ENCODE data around the gene PGAP6.
"Not testable (repeated sequence)": the region's sequence is repeated elsewhere in the genome, so short reads cannot be mapped to it uniquely, and the experiment has no call there.

Gene PGAP6

GRCh38 chr16:378821-379182 is 3.0 kb downstream of the PGAP6 start:
- H3K9me3 ChIP-seq: no peaks in the 10 kb centered on the region
- no peak overlapping the region for H3K4me3 ChIP-seq (ENCODE audit: low read depth in 1 of 2, low read length in 1 of 2)
- H3K4me1 ChIP-seq (ENCODE audit: control insufficient read depth in 1 of 2, insufficient read depth in 1 of 2, low read depth in 1 of 2, low read length in 1 of 2): peaks cover 38% of the 10 kb centered on the region in 2 experiments
- TF ChIP-seq, protein P1, sequence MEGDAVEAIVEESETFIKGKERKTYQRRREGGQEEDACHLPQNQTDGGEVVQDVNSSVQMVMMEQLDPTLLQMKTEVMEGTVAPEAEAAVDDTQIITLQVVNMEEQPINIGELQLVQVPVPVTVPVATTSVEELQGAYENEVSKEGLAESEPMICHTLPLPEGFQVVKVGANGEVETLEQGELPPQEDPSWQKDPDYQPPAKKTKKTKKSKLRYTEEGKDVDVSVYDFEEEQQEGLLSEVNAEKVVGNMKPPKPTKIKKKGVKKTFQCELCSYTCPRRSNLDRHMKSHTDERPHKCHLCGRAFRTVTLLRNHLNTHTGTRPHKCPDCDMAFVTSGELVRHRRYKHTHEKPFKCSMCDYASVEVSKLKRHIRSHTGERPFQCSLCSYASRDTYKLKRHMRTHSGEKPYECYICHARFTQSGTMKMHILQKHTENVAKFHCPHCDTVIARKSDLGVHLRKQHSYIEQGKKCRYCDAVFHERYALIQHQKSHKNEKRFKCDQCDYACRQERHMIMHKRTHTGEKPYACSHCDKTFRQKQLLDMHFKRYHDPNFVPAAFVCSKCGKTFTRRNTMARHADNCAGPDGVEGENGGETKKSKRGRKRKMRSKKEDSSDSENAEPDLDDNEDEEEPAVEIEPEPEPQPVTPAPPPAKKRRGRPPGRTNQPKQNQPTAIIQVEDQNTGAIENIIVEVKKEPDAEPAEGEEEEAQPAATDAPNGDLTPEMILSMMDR (IDR thresholded peaks at IDR 0.05): no peak
- no peaks in the 10 kb centered on the region for H3K27me3 ChIP-seq
- H3K36me3 ChIP-seq: peaks cover 41% of the 10 kb centered on the region
- no peak overlapping the region for H3K27ac ChIP-seq

GRCh38 chr16:378113-378820 is 3.5 kb downstream of the PGAP6 start:
- Histone ChIP-seq H3K36me3 (peaks cover 47% of the 10 kb centered on the region), H3K4me1 (ENCODE audit: control insufficient read depth in 1 of 2, insufficient read depth in 1 of 2, low read depth in 1 of 2, low read length in 1 of 2) (peaks cover 33% of the 10 kb centered on the region in 2 experiments)
- not testable (repeated sequence) for H3K4me3 ChIP-seq (ENCODE audit: low read depth in 1 of 2, low read length in 1 of 2)

GRCh38 chr16:377419-377951 is 4.3 kb downstream of the PGAP6 start:
- H3K36me3 ChIP-seq: peaks cover 55% of the 10 kb centered on the region

More at GRCh38 chr16:378113-378820, 3.5 kb downstream of the PGAP6 start:
- H3K9me3 ChIP-seq, H3K27me3 ChIP-seq, H3K27ac ChIP-seq: not testable (repeated sequence)

DNA sequence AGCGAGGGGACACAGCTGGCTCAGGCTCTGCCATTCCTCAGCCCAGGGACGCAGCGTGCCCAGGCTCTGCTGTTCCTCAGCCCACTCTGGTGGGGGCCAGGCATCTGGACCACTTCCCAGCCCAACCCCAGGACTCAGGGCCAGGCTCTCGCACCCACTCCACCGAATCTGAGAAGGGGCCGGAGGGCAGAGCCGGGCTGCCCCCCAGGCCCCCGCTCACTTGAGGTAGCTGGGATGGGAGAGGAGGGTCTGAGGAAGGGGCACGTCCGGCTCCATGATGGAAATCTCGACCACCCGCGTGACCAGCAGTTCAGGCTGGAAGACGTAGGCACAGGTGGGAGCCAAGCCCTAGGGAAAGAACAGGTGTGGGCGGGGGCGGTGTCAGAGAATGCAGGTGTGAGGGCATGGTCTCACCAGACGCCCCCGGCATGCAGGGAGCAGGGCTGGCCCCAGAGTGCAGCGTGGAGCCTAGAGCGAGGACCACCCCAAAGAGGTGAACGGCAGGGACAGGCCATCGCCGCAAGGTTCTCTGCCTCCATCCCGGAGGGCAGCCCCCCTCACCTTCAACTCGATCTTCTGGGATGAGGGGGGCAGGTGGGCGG is 4.9 kb downstream of the PGAP6 start:
- TF ChIP-seq, protein P1 (IDR thresholded peaks at IDR 0.05): no peak
- Histone ChIP-seq H3K36me3 (peaks cover 60% of the 10 kb centered on the region), H3K9me3 (no peaks in the 10 kb centered on the region), H3K4me3 (ENCODE audit: low read depth in 1 of 2, low read length in 1 of 2) (no peak overlapping the region), H3K27ac (no peak overlapping the region), H3K4me1 (ENCODE audit: control insufficient read depth in 1 of 2, insufficient read depth in 1 of 2, low read depth in 1 of 2, low read length in 1 of 2) (peaks cover 21% of the 10 kb centered on the region in 2 experiments), H3K27me3 (no peaks in the 10 kb centered on the region)

More at GRCh38 chr16:377419-377951, 4.3 kb downstream of the PGAP6 start:
- Histone ChIP-seq H3K27ac (no peak overlapping the region), H3K4me3 (ENCODE audit: low read depth in 1 of 2, low read length in 1 of 2) (no peak overlapping the region), H3K9me3 (no peaks in the 10 kb centered on the region), H3K4me1 (ENCODE audit: control insufficient read depth in 1 of 2, insufficient read depth in 1 of 2, low read depth in 1 of 2, low read length in 1 of 2) (peaks cover 25% of the 10 kb centered on the region in 2 experiments), H3K27me3 (no peaks in the 10 kb centered on the region)
- TF ChIP-seq, protein P1 (IDR thresholded peaks at IDR 0.05): no peak

DNA sequence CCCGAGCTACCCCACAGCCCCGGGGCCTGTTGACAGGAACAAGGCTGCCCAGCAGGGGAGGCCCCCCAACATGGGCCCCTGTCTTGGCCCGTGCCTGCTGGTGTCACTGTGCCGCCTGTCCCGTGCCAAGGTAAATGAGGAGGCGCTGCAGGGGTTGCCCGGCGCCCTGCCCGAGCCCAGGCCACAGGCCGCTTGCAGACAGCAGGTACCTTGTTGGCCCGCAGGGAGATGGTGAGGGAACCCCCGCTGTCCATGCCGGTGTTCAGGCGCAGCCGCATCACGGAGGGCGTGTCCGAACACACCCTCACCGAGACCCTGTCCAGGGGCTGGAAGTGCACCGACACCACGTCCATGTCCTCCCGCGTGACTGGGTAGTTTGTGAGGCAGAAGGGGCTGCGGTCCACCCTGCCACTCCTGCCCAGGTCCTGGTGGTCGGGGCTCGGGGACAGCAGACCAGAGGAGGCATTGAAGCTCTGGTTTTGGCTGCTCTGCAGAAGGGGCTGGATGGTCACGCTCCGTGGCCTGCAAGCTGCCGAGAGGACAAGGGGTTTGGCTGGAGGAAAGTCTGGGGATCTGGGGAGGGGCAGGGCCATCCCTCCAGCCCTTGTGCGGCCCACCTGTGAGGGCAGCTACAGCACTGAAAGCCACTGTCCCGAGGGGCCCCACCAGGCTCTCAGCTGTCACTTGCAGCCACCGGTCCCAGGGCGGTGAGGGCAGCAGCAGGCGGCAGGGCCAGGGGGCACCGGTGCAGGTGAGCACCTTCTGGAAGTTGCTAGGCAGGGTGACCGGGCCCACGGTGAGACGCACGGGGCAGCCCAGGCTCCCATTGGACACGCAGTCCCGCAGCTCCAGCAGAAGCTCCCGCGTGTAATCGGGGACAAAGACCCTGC is 5.6 kb downstream of the PGAP6 start:
- H3K27ac ChIP-seq: no peak overlapping the region
- no peak overlapping the region for H3K4me3 ChIP-seq (ENCODE audit: low read depth in 1 of 2, low read length in 1 of 2)
- no peaks in the 10 kb centered on the region for H3K9me3 ChIP-seq
- H3K4me1 ChIP-seq (ENCODE audit: control insufficient read depth in 1 of 2, insufficient read depth in 1 of 2, low read depth in 1 of 2, low read length in 1 of 2): peaks cover 20 to 21% of the 10 kb centered on the region in 2 experiments
- TF ChIP-seq, protein P1 (IDR thresholded peaks at IDR 0.05): no peak
- no peaks in the 10 kb centered on the region for H3K27me3 ChIP-seq
- peaks cover 68% of the 10 kb centered on the region for H3K36me3 ChIP-seq

Measured in neutrophil (primary cell).